HFF-Myc (cell line): Measurements from ENCODE around the gene RBFOX1.

ENCODE experiments used
- DNase-seq: peaks from one replicate; pipeline ENCODE4 v3.0.0-alpha.2; 2011; ENCODE audit warnings: low read depth; ENCODE audit errors: extremely low read depth
- H3K4me3 ChIP-seq: replicated peaks from 2 replicates; pipeline ENCODE4 v1.5.1; 2011; ENCODE audit warnings: low read depth, mild to moderate bottlenecking, control low read depth, low read length
- CTCF ChIP-seq: IDR thresholded peaks from 2 replicates; pipeline ENCODE4 v1.5.1; 2012; ENCODE audit warnings: mild to moderate bottlenecking, low read depth, low read length, control low read depth; ENCODE audit errors: missing control alignments

RBFOX1 gene

GRCh38 chr16:7624871-7625766 is 292.5 kb downstream of the RBFOX1 start:
- no peak for TF ChIP-seq CTCF
- DNase-seq, result no peak
- H3K4me3 ChIP-seq, result no peak overlapping the region

- TF ChIP-seq CTCF, result no peak
- DNase-seq, result no peak
- H3K4me3 ChIP-seq, result no peak overlapping the region
These were observed 296.3 kb downstream of the RBFOX1 start for GRCh38 chr16:7628981-7629380.

DNA sequence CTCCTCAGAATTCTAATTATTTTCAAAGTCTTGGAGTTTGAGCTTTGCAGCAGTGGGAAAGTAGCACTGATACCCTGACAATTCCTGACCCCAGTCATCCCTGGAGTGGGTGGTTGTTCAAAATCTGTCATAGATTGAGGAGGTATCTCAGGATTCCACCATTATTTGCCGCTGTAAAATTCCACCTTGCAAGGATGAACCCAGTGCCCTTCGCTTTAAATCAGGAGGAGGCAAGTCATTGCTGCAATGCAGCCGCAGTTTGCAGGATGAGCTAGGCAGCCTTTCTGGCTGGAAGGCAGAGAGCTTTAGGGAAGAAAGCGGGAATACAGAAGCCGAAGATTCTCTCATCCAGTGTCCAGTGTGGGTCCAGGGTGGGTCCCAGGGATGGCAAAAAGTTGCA is 296.9 kb downstream of the RBFOX1 start:
- no peak for TF ChIP-seq CTCF
- no peak for DNase-seq
- H3K4me3 ChIP-seq, result no peak overlapping the region

DNA sequence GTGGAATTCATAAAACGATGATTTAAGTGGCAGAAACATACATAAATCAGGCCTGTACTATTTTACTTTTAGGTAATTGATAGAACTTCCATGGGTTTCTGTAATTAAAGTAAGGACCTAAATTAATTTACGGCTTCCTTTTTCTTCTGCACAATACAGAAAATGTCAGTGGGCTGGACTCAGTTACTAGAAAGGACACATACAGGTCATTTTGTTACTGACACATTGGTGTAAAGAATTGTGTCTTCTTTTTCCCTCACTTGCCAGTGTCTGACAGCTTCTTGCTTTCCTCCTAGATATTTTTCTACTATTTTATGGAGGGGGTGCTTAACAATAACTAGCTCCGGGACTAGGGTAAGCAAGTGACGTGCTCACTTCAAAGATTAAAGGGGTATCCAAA is 304.8 kb downstream of the RBFOX1 start:
- TF ChIP-seq CTCF, result no peak
- DNase-seq, result no peak
- H3K4me3 ChIP-seq, result no peak overlapping the region

GRCh38 chr16:7638306-7638705 is 305.7 kb downstream of the RBFOX1 start:
- no peak overlapping the region for H3K4me3 ChIP-seq
- no peak for DNase-seq
- no peak for TF ChIP-seq CTCF

- H3K4me3 ChIP-seq, result no peak overlapping the region
- no peak for TF ChIP-seq CTCF
These were observed 307.7 kb downstream of the RBFOX1 start for GRCh38 chr16:7640334-7640733.

More at GRCh38 chr16:7640334-7640733, 307.7 kb downstream of the RBFOX1 start:
- no peak for DNase-seq
